GM12891 (cell line): ENCODE results near the gene SLC25A24.

Source experiments
- POLR2A ChIP-seq: IDR thresholded peaks from 2 replicates; pipeline ENCODE4 v1.6.1; 2011; ENCODE audit warnings: low read depth, low read length, control low read depth
- POLR2AphosphoS5 ChIP-seq: IDR thresholded peaks from 2 replicates; pipeline ENCODE4 v1.6.1; 2011; ENCODE audit warnings: low read depth, low read length, control low read depth

- TF ChIP-seq POLR2AphosphoS5 (no peak), POLR2A (no peak)
These were observed 57.3 kb downstream of the SLC25A24 start for GRCh38 chr1:108142773-108143394.
